GM19455 (cell line): ENCODE data around the gene FRMD5.

Experiments
- ATAC-seq: cut with Tn5 transposase; IDR thresholded peaks from one replicate; pipeline ENCODE4 v1.9.1; 2021; ENCODE audit not compliant: unreplicated experiment

The FRMD5 gene

GRCh38 chr15:43901495-43901894 is 293.6 kb downstream of the FRMD5 start:
- ATAC-seq: no peak

GRCh38 chr15:43900996-43901395 is 294.1 kb downstream of the FRMD5 start:
- ATAC-seq: no peak

- ATAC-seq: no peak
Observed at GRCh38 chr15:43899928-43900327, 295.1 kb downstream of the FRMD5 start.

GRCh38 chr15:43898891-43899290 is 296.2 kb downstream of the FRMD5 start:
- ATAC-seq: no peak

- no peak for ATAC-seq
Observed at GRCh38 chr15:43896543-43896942, 298.5 kb downstream of the FRMD5 start.

GRCh38 chr15:43895586-43895985 is 299.5 kb downstream of the FRMD5 start:
- ATAC-seq: no peak

- ATAC-seq: no peak
Observed at GRCh38 chr15:43893956-43894355, 301.1 kb downstream of the FRMD5 start.

GRCh38 chr15:43889042-43889441 is 306.0 kb downstream of the FRMD5 start:
- no peak for ATAC-seq

- no peak for ATAC-seq
Observed at GRCh38 chr15:43887901-43888300, 307.2 kb downstream of the FRMD5 start.

GRCh38 chr15:43886558-43886957 is 308.5 kb downstream of the FRMD5 start:
- no peak for ATAC-seq

- no peak for ATAC-seq
Observed at GRCh38 chr15:43883571-43883970, 311.5 kb downstream of the FRMD5 start.

GRCh38 chr15:43881944-43882343 is 313.1 kb downstream of the FRMD5 start:
- no peak for ATAC-seq

- ATAC-seq: no peak
Observed at GRCh38 chr15:43881245-43881644, 313.8 kb downstream of the FRMD5 start.

GRCh38 chr15:43880406-43881194 is 314.5 kb downstream of the FRMD5 start:
- ATAC-seq: no peak

GRCh38 chr15:43879386-43880355 is 315.4 kb downstream of the FRMD5 start:
- no peak for ATAC-seq

GRCh38 chr15:43878446-43878845 is 316.6 kb downstream of the FRMD5 start:
- ATAC-seq: no peak

GRCh38 chr15:43877371-43877770 is 317.7 kb downstream of the FRMD5 start:
- ATAC-seq: no peak

GRCh38 chr15:43876872-43877271 is 318.2 kb downstream of the FRMD5 start:
- ATAC-seq: no peak

GRCh38 chr15:43873651-43874050 is 321.4 kb downstream of the FRMD5 start:
- no peak for ATAC-seq

GRCh38 chr15:43872416-43873020 is 322.6 kb downstream of the FRMD5 start:
- no peak for ATAC-seq

- no peak for ATAC-seq
Observed at GRCh38 chr15:43871835-43872234, 323.2 kb downstream of the FRMD5 start.
